ENCODE results near the gene CBFA2T3. TPM values are rescaled to one million over a fixed set of nuclear protein-coding genes. Genes with fewer than 3 reads are reported as not detected.

CBFA2T3 gene
- total and polyA plus RNA-seq, 9 donors, result 0.53 to 2.8 (median 1.2) TPM; not detected in 1

- Histone ChIP-seq H3K27ac (no peak overlapping the region), H3K4me1 (ENCODE audit: insufficient read depth) (no peaks in the 10 kb centered on the region), H3K36me3 (no peaks in the 10 kb centered on the region), H3K27me3 (no peaks in the 10 kb centered on the region), H3K4me3 (no peak overlapping the region), H3K9me3 (no peaks in the 10 kb centered on the region)
- intact Hi-C loops (cut with DNase I), result no loop called here
- no peak for TF ChIP-seq EP300 (IDR thresholded peaks at IDR 0.05)
- TF ChIP-seq POLR2A (IDR thresholded peaks at IDR 0.05), result no peak
- WGBS, 3 donors, result 79 to 83% (median 79%) methylated on average over 37 to 41 of the region's 41 CpGs
- DNase-seq, result no peak
These were observed 76.9 kb downstream of the CBFA2T3 start for GRCh38 chr16:88899901-88900661.

GRCh38 chr16:88897696-88898425, 79.1 kb downstream of the CBFA2T3 start:
- Histone ChIP-seq H3K4me3 (no peak overlapping the region), H3K4me1 (ENCODE audit: insufficient read depth) (no peaks in the 10 kb centered on the region), H3K36me3 (no peaks in the 10 kb centered on the region), H3K27me3 (no peaks in the 10 kb centered on the region), H3K9me3 (no peaks in the 10 kb centered on the region), H3K27ac (no peak overlapping the region)
- no peak for DNase-seq
- intact Hi-C loops (cut with DNase I), result no loop called here
- 86 to 88% (median 87%) methylated on average over 32 to 34 of the region's 34 CpGs for WGBS, 3 donors
- TF ChIP-seq CTCF (IDR thresholded peaks at IDR 0.05) (no peak), POLR2A (IDR thresholded peaks at IDR 0.05) (no peak), EP300 (IDR thresholded peaks at IDR 0.05) (no peak)

- no peaks in the 10 kb centered on the region for H3K9me3 ChIP-seq
- TF ChIP-seq POLR2A (IDR thresholded peaks at IDR 0.05), result no peak
- TF ChIP-seq EP300 (IDR thresholded peaks at IDR 0.05), result no peak
- TF ChIP-seq CTCF (IDR thresholded peaks at IDR 0.05), result no peak
- DNase-seq, result no peak
- H3K27me3 ChIP-seq, result no peaks in the 10 kb centered on the region
- intact Hi-C loops (cut with DNase I), result no loop called here
- no peak overlapping the region for H3K27ac ChIP-seq
- H3K4me3 ChIP-seq, result no peak overlapping the region
- 87 to 90% (median 87%) methylated on average over 57 of the region's 57 CpGs for WGBS, 3 donors
- no peaks in the 10 kb centered on the region for H3K36me3 ChIP-seq
- no peaks in the 10 kb centered on the region for H3K4me1 ChIP-seq (ENCODE audit: insufficient read depth)
These were observed 80.6 kb downstream of the CBFA2T3 start for GRCh38 chr16:88896238-88897070.

GRCh38 chr16:88895335-88895734, 81.7 kb downstream of the CBFA2T3 start:
- no peaks in the 10 kb centered on the region for H3K36me3 ChIP-seq
- no peak for DNase-seq
- H3K4me1 ChIP-seq (ENCODE audit: insufficient read depth), result no peaks in the 10 kb centered on the region
- intact Hi-C loops (cut with DNase I), result no loop called here
- H3K4me3 ChIP-seq, result no peak overlapping the region
- no peak overlapping the region for H3K27ac ChIP-seq
- no peaks in the 10 kb centered on the region for H3K27me3 ChIP-seq
- 83 to 86% (median 84%) methylated on average over 22 of the region's 22 CpGs for WGBS, 3 donors
- TF ChIP-seq CTCF (IDR thresholded peaks at IDR 0.05) (no peak), EP300 (IDR thresholded peaks at IDR 0.05) (no peak), POLR2A (IDR thresholded peaks at IDR 0.05) (no peak)
- H3K9me3 ChIP-seq, result no peaks in the 10 kb centered on the region
